HFFc6 (cell line): Measurements from ENCODE around the gene HECTD3. TPM values are rescaled to one million over a fixed set of nuclear protein-coding genes. Genes with fewer than 3 reads are reported as not detected.
"Not testable (repeated sequence)": the region's sequence is repeated elsewhere in the genome, so short reads cannot be mapped to it uniquely, and the experiment has no call there.

ENCODE experiments used
- DNase-seq: peaks from one replicate; pipeline ENCODE4 v3.0.0-alpha.2; 2018
- H3K27ac Mint-ChIP-seq: 2 replicates; pipeline ENCODE4 v1.8.0; 2020; ENCODE audit warnings: mild to moderate bottlenecking, mixed read lengths
- H3K27me3 Mint-ChIP-seq: 2 replicates; pipeline ENCODE4 v1.8.0; 2021; ENCODE audit warnings: mild to moderate bottlenecking, moderate library complexity, mixed read lengths; ENCODE audit not compliant: insufficient read depth
- H3K36me3 Mint-ChIP-seq: 2 replicates; pipeline ENCODE4 v1.8.0; 2021; ENCODE audit warnings: low read depth, mixed read lengths
- H3K4me1 Mint-ChIP-seq: 2 replicates; pipeline ENCODE4 v1.8.0; 2020; ENCODE audit warnings: low read depth, mixed read lengths
- H3K4me3 Mint-ChIP-seq: 2 replicates; pipeline ENCODE4 v1.8.0; 2020; ENCODE audit warnings: mild to moderate bottlenecking, moderate library complexity, mixed read lengths
- H3K9me3 Mint-ChIP-seq: 2 replicates; pipeline ENCODE4 v1.8.0; 2020; ENCODE audit warnings: mild to moderate bottlenecking, mixed read lengths
- CTCF ChIP-seq: fragments of 200-600 bp; sonication (generic); IDR thresholded peaks from 2 replicates; pipeline ENCODE4 v1.5.0; 2021; ENCODE audit warnings: antibody characterized with exemption, mild to moderate bottlenecking
- total RNA-seq, 6 experiments: library from RNA; stranded (reverse); fragmentation: NEBNext Ultra II Directional; extraction: Animal tissue kit (Norgen Biotek cat#: 25700); gene quantifications; 2 replicates in 1 of 6; 3 replicates in 5 of 6; pipeline ENCODE4 v1.2.3, GENCODE V29; 2021

HECTD3 gene
- total RNA-seq, 6 experiments from 2014 or later = 27.8 to 33.3 (median 31.5) TPM

- no peak overlapping the region for H3K4me3 Mint-ChIP-seq
- no peak overlapping the region for H3K27ac Mint-ChIP-seq
- no peak for TF ChIP-seq CTCF
- H3K9me3 Mint-ChIP-seq = no peaks in the 10 kb centered on the region
- H3K36me3 Mint-ChIP-seq = peaks cover 12% of the 10 kb centered on the region
- H3K4me1 Mint-ChIP-seq = peaks cover 10% of the 10 kb centered on the region
- DNase-seq = no peak
- no peaks in the 10 kb centered on the region for H3K27me3 Mint-ChIP-seq
Measured at GRCh38 chr1:44962729-44963128, 48.4 kb downstream of the HECTD3 start.

GRCh38 chr1:44962022-44962421 lies 49.1 kb downstream of the HECTD3 start:
- DNase-seq, H3K4me3 Mint-ChIP-seq, H3K9me3 Mint-ChIP-seq, H3K27ac Mint-ChIP-seq, H3K27me3 Mint-ChIP-seq: not testable (repeated sequence)
- H3K4me1 Mint-ChIP-seq = peaks cover 17% of the 10 kb centered on the region
- peaks cover 13% of the 10 kb centered on the region for H3K36me3 Mint-ChIP-seq

- not testable (repeated sequence) for H3K27me3 Mint-ChIP-seq, H3K9me3 Mint-ChIP-seq, H3K4me3 Mint-ChIP-seq
- peak; percentile 26 for DNase-seq
- Mint-ChIP-seq H3K4me1 (peaks cover 19% of the 10 kb centered on the region), H3K27ac (peak overlapping the region; percentile 60), H3K36me3 (peaks cover 33% of the 10 kb centered on the region)
Measured at GRCh38 chr1:44957566-44957965, 53.6 kb downstream of the HECTD3 start.

- not testable (repeated sequence) for H3K27me3 Mint-ChIP-seq, H3K4me3 Mint-ChIP-seq, H3K9me3 Mint-ChIP-seq, H3K27ac Mint-ChIP-seq, DNase-seq
- H3K4me1 Mint-ChIP-seq = peaks cover 19% of the 10 kb centered on the region
- peaks cover 33% of the 10 kb centered on the region for H3K36me3 Mint-ChIP-seq
Measured at GRCh38 chr1:44956077-44956476, 55.0 kb downstream of the HECTD3 start.

Other genes starting within 250 kb of the HECTD3 start
- gene RPS8, start 235.8 kb downstream of the HECTD3 start, total RNA-seq = 1,000 to 10,000 TPM; 1,518 to 1,745 (median 1,633) TPM
- under 1 TPM; 0.09 to 0.23 (median 0.12) TPM for gene BEST4, start 223.2 kb downstream of the HECTD3 start, total RNA-seq
- 10 to 100 TPM; 37.1 to 44.6 (median 39.2) TPM for gene PLK3, start 210.9 kb downstream of the HECTD3 start, total RNA-seq
- under 1 TPM in 1 of 6 experiments, not detected in 5; 0.46 TPM for gene DYNLT4, start 204.0 kb downstream of the HECTD3 start, total RNA-seq
- 10 to 100 TPM; 12.2 to 21.4 (median 13.9) TPM for gene BTBD19, start 202.8 kb downstream of the HECTD3 start, total RNA-seq
- gene PTCH2, start 168.1 kb downstream of the HECTD3 start, total RNA-seq = under 1 TPM; 0.37 to 0.81 (median 0.61) TPM
- gene EIF2B3, start 24.7 kb downstream of the HECTD3 start, total RNA-seq = 10 to 100 TPM; 39.2 to 45.5 (median 44.1) TPM
- 100 to 1,000 TPM; 121 to 137 (median 128) TPM for gene UROD, start 930 bp upstream of the HECTD3 start, total RNA-seq
- gene ZSWIM5, start 195.3 kb upstream of the HECTD3 start, total RNA-seq = under 1 TPM in 2 of 6 experiments, not detected in 4; 0.03 to 0.05 TPM